SKM-1 (cell line): Measurements from ENCODE around the gene FBXL7.

Source experiments
- DNase-seq: peaks from one replicate; lab custom pipeline; 2025; ENCODE audit not compliant: unreplicated experiment; lab: John Stamatoyannopoulos, UW

FBXL7 gene

GRCh38 chr5:15499528-15500324 is at the start of gene FBXL7:
Gene FBXL7 (plus strand): TSS chr5:15500180.
- DNase-seq, result no peak

GRCh38 chr5:15450473-15450872 is 49.5 kb upstream of the FBXL7 start:
- no peak for DNase-seq

GRCh38 chr5:15450949-15451348 is 49.0 kb upstream of the FBXL7 start:
- no peak for DNase-seq

GRCh38 chr5:15452030-15452429 is 48.0 kb upstream of the FBXL7 start:
- no peak for DNase-seq

GRCh38 chr5:15452781-15453180 is 47.2 kb upstream of the FBXL7 start:
- DNase-seq, result no peak

GRCh38 chr5:15459200-15459599 is 40.8 kb upstream of the FBXL7 start:
- DNase-seq, result no peak

GRCh38 chr5:15463231-15463980 is 36.6 kb upstream of the FBXL7 start:
- DNase-seq, result no peak

GRCh38 chr5:15472116-15472515 is 27.9 kb upstream of the FBXL7 start:
- DNase-seq, result no peak

- no peak for DNase-seq
Measured at GRCh38 chr5:15474143-15474719, 25.7 kb upstream of the FBXL7 start.

- no peak for DNase-seq
Measured at GRCh38 chr5:15475367-15475766, 24.6 kb upstream of the FBXL7 start.

- DNase-seq, result no peak
Measured at GRCh38 chr5:15476977-15477376, 23.0 kb upstream of the FBXL7 start.

GRCh38 chr5:15480436-15480835 is 19.5 kb upstream of the FBXL7 start:
- no peak for DNase-seq

GRCh38 chr5:15483351-15484097 is 16.5 kb upstream of the FBXL7 start:
- DNase-seq, result no peak

- DNase-seq, result no peak
Measured at GRCh38 chr5:15487228-15487627, 12.8 kb upstream of the FBXL7 start.

- DNase-seq, result no peak
Measured at GRCh38 chr5:15489571-15490235, 10.3 kb upstream of the FBXL7 start.

GRCh38 chr5:15492545-15492944 is 7.4 kb upstream of the FBXL7 start:
- DNase-seq, result no peak

GRCh38 chr5:15493501-15493900 is 6.5 kb upstream of the FBXL7 start:
- DNase-seq, result no peak

- no peak for DNase-seq
Measured at GRCh38 chr5:15495026-15495425, 5.0 kb upstream of the FBXL7 start.

GRCh38 chr5:15496886-15497285 is 3.1 kb upstream of the FBXL7 start:
- no peak for DNase-seq

- DNase-seq, result no peak
Measured at GRCh38 chr5:15500325-15501001, 483 bp downstream of the FBXL7 start.
